CD14-positive monocyte (primary cell): Measurements from ENCODE around the gene STK38. TPM values are rescaled to one million over a fixed set of nuclear protein-coding genes. Genes with fewer than 3 reads are reported as not detected.

Experiments
- DNase-seq, 3 donors: peaks; one replicate each; pipeline ENCODE4 v3.0.0-alpha.2; 2011 to 2022
- H2AFZ ChIP-seq: 2 replicates; pipeline ENCODE4 v1.6.0; 2012; ENCODE audit warnings: mild to moderate bottlenecking, low read depth, low read length, inconsistent platforms; ENCODE audit not compliant: insufficient read depth, poor library complexity, severe bottlenecking
- H3K27ac ChIP-seq, 2 donors: 1 replicate in 1 of 2; 2 replicates in 1 of 2; pipeline ENCODE4 v1.5.1; 2012 to 2013; ENCODE audit warnings: low read length in 2 of 2, control low read depth in 1 of 2, inconsistent platforms in 1 of 2, low read depth in 1 of 2, mild to moderate bottlenecking in 1 of 2
- H3K27me3 ChIP-seq, 2 donors: one replicate each; pipeline versions ENCODE4 v1.6.0 to v1.6.1; 2011 to 2013; ENCODE audit warnings: low read length in 2 of 2; ENCODE audit not compliant: control insufficient read depth in 2 of 2, insufficient read depth in 2 of 2
- H3K36me3 ChIP-seq, 2 donors: replicated peaks in 1 of 2; 1 replicate in 1 of 2; 2 replicates in 1 of 2; pipeline versions ENCODE4 v1.5.1 to v1.6.1; 2012 to 2013; ENCODE audit warnings: low read length in 2 of 2, control low read depth in 1 of 2, inconsistent platforms in 1 of 2, mild to moderate bottlenecking in 1 of 2; ENCODE audit not compliant: insufficient read depth in 2 of 2, control insufficient read depth in 1 of 2
- H3K4me1 ChIP-seq, 2 donors: 1 replicate in 1 of 2; 2 replicates in 1 of 2; pipeline versions ENCODE4 v1.5.1 to v1.6.1; 2012 to 2013; ENCODE audit warnings: low read length in 2 of 2, control low read depth in 1 of 2, inconsistent platforms in 1 of 2, mild to moderate bottlenecking in 1 of 2, moderate library complexity in 1 of 2; ENCODE audit not compliant: insufficient read depth in 2 of 2, control insufficient read depth in 1 of 2
- H3K4me2 ChIP-seq: replicated peaks from 2 replicates; pipeline ENCODE3; 2012; ENCODE audit warnings: low read length, moderate library complexity, mild to moderate bottlenecking; ENCODE audit not compliant: poor library complexity, severe bottlenecking; ENCODE audit errors: extremely low read depth
- H3K4me3 ChIP-seq, 3 experiments: fragments of 200-600 bp in 1 of 3; sonication (generic) in 1 of 3; replicated peaks in 1 of 3; 1 replicate in 2 of 3; 2 replicates in 1 of 3; pipeline ENCODE4 v1.5.1; 2011 to 2013; ENCODE audit warnings: low read length in 3 of 3, mild to moderate bottlenecking in 3 of 3, control low read depth in 2 of 3, low read depth in 2 of 3, inconsistent platforms in 1 of 3, moderate library complexity in 1 of 3
- H3K79me2 ChIP-seq: 2 replicates; pipeline ENCODE4 v1.6.0; 2012; ENCODE audit warnings: mild to moderate bottlenecking, control low read depth, inconsistent platforms, low read length, moderate library complexity; ENCODE audit not compliant: insufficient read depth
- H3K9ac ChIP-seq: 2 replicates; pipeline ENCODE4 v1.6.0; 2017; ENCODE audit warnings: low read length, mild to moderate bottlenecking; ENCODE audit not compliant: insufficient read depth, poor library complexity, severe bottlenecking
- H3K9me3 ChIP-seq, 2 donors: replicated peaks in 1 of 2; 1 replicate in 1 of 2; 2 replicates in 1 of 2; pipeline versions ENCODE4 v1.5.1 to v1.6.1; 2012 to 2013; ENCODE audit warnings: low read length in 2 of 2, control low read depth in 1 of 2; ENCODE audit not compliant: control insufficient read depth in 1 of 2, insufficient read depth in 1 of 2
- H4K20me1 ChIP-seq: 2 replicates; pipeline ENCODE4 v1.6.0; 2012; ENCODE audit warnings: mild to moderate bottlenecking, low read length, control low read depth, moderate library complexity; ENCODE audit not compliant: insufficient read depth
- H3K27ac Mint-ChIP-seq, 7 donors: one replicate each; pipeline ENCODE4 v1.8.0; 2020; ENCODE audit warnings: mild to moderate bottlenecking in 7 of 7, mixed read lengths in 7 of 7, moderate library complexity in 6 of 7, inconsistent platforms in 2 of 7
- H3K27me3 Mint-ChIP-seq, 3 donors: one replicate each; pipeline ENCODE4 v1.8.0; 2021 to 2022; ENCODE audit warnings: low read depth in 3 of 3, mild to moderate bottlenecking in 3 of 3, mixed read lengths in 3 of 3, moderate library complexity in 3 of 3, inconsistent platforms in 1 of 3
- H3K36me3 Mint-ChIP-seq, 2 donors: one replicate each; pipeline ENCODE4 v1.8.0; 2020; ENCODE audit warnings: mixed read lengths in 2 of 2, inconsistent platforms in 1 of 2, mild to moderate bottlenecking in 1 of 2
- H3K4me1 Mint-ChIP-seq: one replicate; pipeline ENCODE4 v1.8.0; 2020; ENCODE audit warnings: mild to moderate bottlenecking, mixed read lengths
- H3K4me3 Mint-ChIP-seq, 2 donors: one replicate each; pipeline ENCODE4 v1.8.0; 2020; ENCODE audit warnings: mild to moderate bottlenecking in 2 of 2, mixed read lengths in 2 of 2, moderate library complexity in 1 of 2
- H3K9me3 Mint-ChIP-seq, 7 donors: one replicate each; pipeline ENCODE4 v1.8.0; 2020 to 2022; ENCODE audit warnings: mixed read lengths in 7 of 7, mild to moderate bottlenecking in 6 of 7, moderate library complexity in 6 of 7, inconsistent platforms in 2 of 7
- CTCF ChIP-seq: fragments of 200-600 bp; IDR thresholded peaks from one replicate; pipeline ENCODE4 v1.8.0; 2022; ENCODE audit warnings: antibody characterized with exemption, mild to moderate bottlenecking
- WGBS: methylation state at CpG from one replicate; pipeline ENCODE4 v1.1.5; 2013; ENCODE audit warnings: missing lambda C conversion rate; ENCODE audit not compliant: insufficient coverage; 5-methylcytosine and 5-hydroxymethylcytosine counted together
- intact Hi-C, 2 donors: fragments of 100-400 bp; cut with micrococcal nuclease; formaldehyde crosslinking; loops; one replicate each; pipeline versions ENCODE4 v1.15.0 to v1.15.1; 2023
- polyA plus RNA-seq, 3 donors: library from polyadenylated mRNA; depleted of rRNA in 1 of 3; unstranded in 2 of 3; stranded (reverse) in 1 of 3; fragments of 300-500 nt in 2 of 3; fragments of >200 nt in 1 of 3; fragmentation: Illumina TruSeq in 2 of 3; gene quantifications; 1 replicate in 2 of 3; 2 replicates in 1 of 3; pipeline ENCODE4 v1.2.3, GENCODE V29; 2012 to 2021

STK38 gene
- polyA plus RNA-seq, 3 donors, result 57.1 to 95.7 (median 58.4) TPM

DNA sequence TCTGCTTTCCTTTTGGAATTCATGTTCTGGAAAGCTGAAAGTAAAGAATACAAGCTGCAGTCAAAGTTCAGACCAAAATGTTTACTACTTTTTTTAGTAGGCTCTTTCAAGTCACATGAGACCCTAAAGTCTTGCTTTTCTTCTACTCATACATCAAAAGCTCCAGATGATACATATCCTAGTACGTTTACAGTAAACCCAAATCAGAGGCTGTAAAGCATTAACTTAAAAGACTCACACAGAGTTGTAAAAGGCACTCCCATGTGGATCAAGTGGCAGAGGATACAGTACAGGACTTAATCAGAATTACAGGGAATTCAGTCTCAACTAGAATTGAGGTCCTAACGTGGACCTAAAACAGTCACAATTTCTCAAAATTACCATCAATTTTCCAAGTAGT, 40.7 kb downstream of the STK38 start:
- H2AFZ ChIP-seq, result no peak overlapping the region
- peaks cover 93% of the 10 kb centered on the region for H4K20me1 ChIP-seq
- no peak for TF ChIP-seq CTCF
- H3K4me1 ChIP-seq, result no peaks in the 10 kb centered on the region
- no peak overlapping the region for H3K4me2 ChIP-seq
- H3K4me3 Mint-ChIP-seq, result no peak overlapping the region
- no CpG with 5 or more reads among the region's 2 CpGs for WGBS
- H3K27me3 Mint-ChIP-seq, result peaks cover 0 to 3% (median 0%) of the 10 kb centered on the region in 3 donors
- peaks cover 96 to 100% of the 10 kb centered on the region in 2 donors for H3K36me3 ChIP-seq
- H3K36me3 Mint-ChIP-seq, result peaks cover 79 to 93% of the 10 kb centered on the region in 2 donors
- H3K27ac ChIP-seq, result peak overlapping the region in 1 of 2 donors; percentile 15
- no peak for DNase-seq
- H3K4me1 Mint-ChIP-seq, result peaks cover 2% of the 10 kb centered on the region
- no peaks in the 10 kb centered on the region for H3K27me3 ChIP-seq
- peaks cover 27% of the 10 kb centered on the region for H3K79me2 ChIP-seq
- H3K9me3 ChIP-seq, result no peaks in the 10 kb centered on the region
- peaks cover 0 to 2% (median 0%) of the 10 kb centered on the region in 7 donors for H3K9me3 Mint-ChIP-seq
- H3K9ac ChIP-seq, result no peak overlapping the region
- H3K27ac Mint-ChIP-seq, result peak overlapping the region in 2 of 7 donors; percentile 6 to 48
- intact Hi-C loops, result no loop called here
- no peak overlapping the region for H3K4me3 ChIP-seq

- intact Hi-C loops, result no loop called here
- H4K20me1 ChIP-seq, result peaks cover 90% of the 10 kb centered on the region
- Mint-ChIP-seq H3K27ac (peak overlapping the region in 1 of 7 donors; percentile 16), H3K4me3 (no peak overlapping the region), H3K4me1 (peaks cover 2% of the 10 kb centered on the region), H3K27me3 (peaks cover 0 to 3% (median 0%) of the 10 kb centered on the region in 3 donors), H3K9me3 (peaks cover 0 to 2% (median 0%) of the 10 kb centered on the region in 7 donors), H3K36me3 (peaks cover 77 to 92% of the 10 kb centered on the region in 2 donors)
- no peaks in the 10 kb centered on the region for H3K9me3 ChIP-seq
- no peak overlapping the region for H3K9ac ChIP-seq
- TF ChIP-seq CTCF, result no peak
- no peaks in the 10 kb centered on the region for H3K27me3 ChIP-seq
- H3K4me3 ChIP-seq, result no peak overlapping the region
- H3K4me2 ChIP-seq, result no peak overlapping the region
- peak overlapping the region in 1 of 2 donors; percentile 7 for H3K27ac ChIP-seq
- no CpG with 5 or more reads among the region's 6 CpGs for WGBS
- H3K4me1 ChIP-seq, result no peaks in the 10 kb centered on the region
- H3K79me2 ChIP-seq, result peaks cover 26% of the 10 kb centered on the region
- peaks cover 96 to 99% of the 10 kb centered on the region in 2 donors for H3K36me3 ChIP-seq
- no peak for DNase-seq
- H2AFZ ChIP-seq, result no peak overlapping the region
Measured at GRCh38 chr6:36505744-36506534, 41.3 kb downstream of the STK38 start.
